NCI-H187 (cell line): ENCODE data around the gene PPARD.
"Not testable (repeated sequence)": the region's sequence is repeated elsewhere in the genome, so short reads cannot be mapped to it uniquely, and the experiment has no call there.

ENCODE experiments used
- DNase-seq, 2 experiments: peaks; one replicate each; lab custom pipeline; 2025; lab: John Stamatoyannopoulos, UW

PPARD gene

GRCh38 chr6:35406711-35407485, 64.5 kb downstream of the PPARD start:
- DNase-seq: no peak

GRCh38 chr6:35409245-35409644, 66.9 kb downstream of the PPARD start:
- no peak for DNase-seq

GRCh38 chr6:35410131-35410530, 67.8 kb downstream of the PPARD start:
- no peak for DNase-seq

- DNase-seq: no peak
Measured at GRCh38 chr6:35411066-35411465, 68.7 kb downstream of the PPARD start.

GRCh38 chr6:35412102-35412501, 69.7 kb downstream of the PPARD start:
- DNase-seq: no peak

GRCh38 chr6:35413911-35414310, 71.6 kb downstream of the PPARD start:
- no peak for DNase-seq

GRCh38 chr6:35415065-35415891, 72.9 kb downstream of the PPARD start:
- DNase-seq: peak; percentile 49 to 58

- no peak for DNase-seq
Measured at GRCh38 chr6:35417979-35418661, 75.8 kb downstream of the PPARD start.

GRCh38 chr6:35419417-35419816, 77.1 kb downstream of the PPARD start:
- no peak for DNase-seq

- no peak for DNase-seq
Measured at GRCh38 chr6:35419961-35420360, 77.6 kb downstream of the PPARD start.

GRCh38 chr6:35425284-35425683, 82.9 kb downstream of the PPARD start:
- no peak for DNase-seq

- no peak for DNase-seq
Measured at GRCh38 chr6:35426074-35426473, 83.7 kb downstream of the PPARD start.

GRCh38 chr6:35427435-35427834, 85.1 kb downstream of the PPARD start:
- DNase-seq: no peak

- no peak for DNase-seq
Measured at GRCh38 chr6:35427851-35428321, 85.5 kb downstream of the PPARD start.

- no peak for DNase-seq
Measured at GRCh38 chr6:35428421-35429149, 86.2 kb downstream of the PPARD start.

- DNase-seq: no peak
Measured at GRCh38 chr6:35429463-35429862, 87.1 kb downstream of the PPARD start.

GRCh38 chr6:35432291-35432690, 89.9 kb downstream of the PPARD start:
- DNase-seq: no peak

- not testable (repeated sequence) for DNase-seq
Measured at GRCh38 chr6:35432702-35433101, 90.3 kb downstream of the PPARD start.

- DNase-seq: no peak
Measured at GRCh38 chr6:35435074-35435837, 92.9 kb downstream of the PPARD start.

GRCh38 chr6:35436071-35436857, 93.9 kb downstream of the PPARD start:
- DNase-seq: no peak
